ENCODE measurements around the gene CCT7.

Gene CCT7

GRCh38 chr2:73237168-73237567 is 3.1 kb downstream of the CCT7 start:
- H3K27ac ChIP-seq: no peak overlapping the region
- H3K4me3 ChIP-seq: no peak overlapping the region
- H3K9me3 ChIP-seq: no peaks in the 10 kb centered on the region
- TF ChIP-seq, protein P1, sequence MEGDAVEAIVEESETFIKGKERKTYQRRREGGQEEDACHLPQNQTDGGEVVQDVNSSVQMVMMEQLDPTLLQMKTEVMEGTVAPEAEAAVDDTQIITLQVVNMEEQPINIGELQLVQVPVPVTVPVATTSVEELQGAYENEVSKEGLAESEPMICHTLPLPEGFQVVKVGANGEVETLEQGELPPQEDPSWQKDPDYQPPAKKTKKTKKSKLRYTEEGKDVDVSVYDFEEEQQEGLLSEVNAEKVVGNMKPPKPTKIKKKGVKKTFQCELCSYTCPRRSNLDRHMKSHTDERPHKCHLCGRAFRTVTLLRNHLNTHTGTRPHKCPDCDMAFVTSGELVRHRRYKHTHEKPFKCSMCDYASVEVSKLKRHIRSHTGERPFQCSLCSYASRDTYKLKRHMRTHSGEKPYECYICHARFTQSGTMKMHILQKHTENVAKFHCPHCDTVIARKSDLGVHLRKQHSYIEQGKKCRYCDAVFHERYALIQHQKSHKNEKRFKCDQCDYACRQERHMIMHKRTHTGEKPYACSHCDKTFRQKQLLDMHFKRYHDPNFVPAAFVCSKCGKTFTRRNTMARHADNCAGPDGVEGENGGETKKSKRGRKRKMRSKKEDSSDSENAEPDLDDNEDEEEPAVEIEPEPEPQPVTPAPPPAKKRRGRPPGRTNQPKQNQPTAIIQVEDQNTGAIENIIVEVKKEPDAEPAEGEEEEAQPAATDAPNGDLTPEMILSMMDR (IDR thresholded peaks at IDR 0.05): no peak
- no peaks in the 10 kb centered on the region for H3K27me3 ChIP-seq
- H3K4me1 ChIP-seq: peaks cover 0 to 49% (median 30%) of the 10 kb centered on the region in 4 donors
- intact Hi-C loops (cut with DNase I; ENCODE audit: low total_unique reads): loop anchor here (10.0 kb wide), 1 partner anchor 148 kb away; the partner anchor contains the start of gene ALMS1
- peaks cover 15 to 35% (median 26%) of the 10 kb centered on the region in 3 donors for H3K36me3 ChIP-seq
- no peak for DNase-seq

GRCh38 chr2:73238149-73238548 is 4.0 kb downstream of the CCT7 start:
- peaks cover 22 to 45% (median 35%) of the 10 kb centered on the region in 3 donors for H3K36me3 ChIP-seq
- no peak for DNase-seq
- intact Hi-C loops (cut with DNase I; ENCODE audit: low total_unique reads): loop anchor here (10.0 kb wide), 1 partner anchor 147 kb away; the partner anchor contains the start of gene ALMS1
- H3K9me3 ChIP-seq: no peaks in the 10 kb centered on the region
- TF ChIP-seq, protein P1 (IDR thresholded peaks at IDR 0.05): no peak
- H3K27me3 ChIP-seq: no peaks in the 10 kb centered on the region
- H3K4me3 ChIP-seq: no peak overlapping the region
- H3K27ac ChIP-seq: no peak overlapping the region
- H3K4me1 ChIP-seq: peaks cover 0 to 42% (median 24%) of the 10 kb centered on the region in 4 donors

DNA sequence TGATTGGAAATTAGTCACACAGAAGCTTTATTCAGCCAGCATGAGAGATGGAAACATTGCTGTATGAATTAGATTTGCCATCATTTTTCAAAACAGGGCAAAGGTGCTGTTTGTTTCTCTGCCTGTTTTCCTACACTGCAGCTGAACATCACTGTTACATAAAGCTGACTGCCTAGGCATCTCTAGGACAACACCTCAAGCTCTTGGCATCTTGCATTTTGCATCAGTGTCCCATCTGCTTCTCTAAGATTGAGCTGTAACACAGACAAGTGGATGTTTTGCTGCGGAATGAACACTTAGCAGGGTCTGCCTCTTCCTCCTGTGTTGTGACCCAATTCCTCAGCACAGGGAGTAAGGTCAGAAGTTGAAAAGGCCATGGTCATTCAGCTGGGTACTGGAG is 4.9 kb downstream of the CCT7 start:
- Histone ChIP-seq H3K36me3 (peaks cover 29 to 53% (median 43%) of the 10 kb centered on the region in 3 donors), H3K9me3 (no peaks in the 10 kb centered on the region), H3K27me3 (no peaks in the 10 kb centered on the region), H3K27ac (no peak overlapping the region), H3K4me1 (peaks cover 0 to 42% (median 24%) of the 10 kb centered on the region in 4 donors), H3K4me3 (no peak overlapping the region)
- peak in 1 of 2 donors; percentile 5 for DNase-seq
- intact Hi-C loops (cut with DNase I; ENCODE audit: low total_unique reads): loop anchor here (10.0 kb wide), 1 partner anchor 146 kb away; the partner anchor contains the start of gene ALMS1
- TF ChIP-seq, protein P1 (IDR thresholded peaks at IDR 0.05): no peak

- TF ChIP-seq, protein P1 (IDR thresholded peaks at IDR 0.05): no peak
- Histone ChIP-seq H3K4me1 (peaks cover 0 to 41% (median 23%) of the 10 kb centered on the region in 4 donors), H3K27ac (no peak overlapping the region), H3K9me3 (no peaks in the 10 kb centered on the region), H3K36me3 (peaks cover 37 to 61% (median 51%) of the 10 kb centered on the region in 3 donors), H3K27me3 (no peaks in the 10 kb centered on the region), H3K4me3 (no peak overlapping the region)
- peak in 1 of 2 donors; percentile 16 for DNase-seq
- intact Hi-C loops (cut with DNase I; ENCODE audit: low total_unique reads): loop anchor here (10.0 kb wide), 1 partner anchor 145 kb away; the partner anchor contains the start of gene ALMS1
Measured at GRCh38 chr2:73239776-73240175, 5.7 kb downstream of the CCT7 start.

- peaks cover 74 to 99% (median 90%) of the 10 kb centered on the region in 3 donors for H3K36me3 ChIP-seq
- intact Hi-C loops (cut with DNase I; ENCODE audit: low total_unique reads): no loop called here
- H3K9me3 ChIP-seq: no peaks in the 10 kb centered on the region
- no peak overlapping the region for H3K4me3 ChIP-seq
- peaks cover 0 to 6% (median 0%) of the 10 kb centered on the region in 4 donors for H3K4me1 ChIP-seq
- H3K27me3 ChIP-seq: no peaks in the 10 kb centered on the region
- TF ChIP-seq, protein P1 (IDR thresholded peaks at IDR 0.05): no peak
- H3K27ac ChIP-seq: no peak overlapping the region
- no peak for DNase-seq
Measured at GRCh38 chr2:73243884-73244570, 9.9 kb downstream of the CCT7 start.

Measured in tibial artery (tissue), 4 donors.